ENCODE results near the gene METTL15. TPM values are rescaled to one million over a fixed set of nuclear protein-coding genes. Genes with fewer than 3 reads are reported as not detected.
"Not testable (repeated sequence)": the region's sequence is repeated elsewhere in the genome, so short reads cannot be mapped to it uniquely, and the experiment has no call there.

The METTL15 gene
- total RNA-seq, 1 experiment from 2014 or later = 31.3 TPM

DNA sequence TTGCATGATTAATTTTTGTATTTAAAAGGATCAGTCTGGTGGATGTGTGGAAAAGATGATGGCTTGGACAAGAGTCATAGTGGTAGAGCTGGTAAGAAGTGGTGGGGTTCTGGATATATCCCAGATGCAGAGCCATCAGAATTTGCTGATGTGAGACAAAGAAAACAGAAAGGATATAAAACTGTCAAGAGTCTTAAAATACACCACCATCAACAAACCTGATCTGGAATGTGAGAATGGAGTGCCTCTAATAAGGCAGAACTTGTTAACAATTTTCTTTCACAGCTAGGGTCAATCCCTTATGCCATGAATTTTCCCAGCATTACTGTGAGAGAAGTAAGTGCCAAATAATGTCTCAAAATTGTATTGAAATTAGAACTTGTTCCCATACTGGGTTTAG is 215.4 kb downstream of the METTL15 start:
- no peak for TF ChIP-seq EZH2 (IDR thresholded peaks at IDR 0.05; ENCODE audit: borderline replicate concordance, low read depth, low read length, poor library complexity, severe bottlenecking)
- TF ChIP-seq, protein P1, sequence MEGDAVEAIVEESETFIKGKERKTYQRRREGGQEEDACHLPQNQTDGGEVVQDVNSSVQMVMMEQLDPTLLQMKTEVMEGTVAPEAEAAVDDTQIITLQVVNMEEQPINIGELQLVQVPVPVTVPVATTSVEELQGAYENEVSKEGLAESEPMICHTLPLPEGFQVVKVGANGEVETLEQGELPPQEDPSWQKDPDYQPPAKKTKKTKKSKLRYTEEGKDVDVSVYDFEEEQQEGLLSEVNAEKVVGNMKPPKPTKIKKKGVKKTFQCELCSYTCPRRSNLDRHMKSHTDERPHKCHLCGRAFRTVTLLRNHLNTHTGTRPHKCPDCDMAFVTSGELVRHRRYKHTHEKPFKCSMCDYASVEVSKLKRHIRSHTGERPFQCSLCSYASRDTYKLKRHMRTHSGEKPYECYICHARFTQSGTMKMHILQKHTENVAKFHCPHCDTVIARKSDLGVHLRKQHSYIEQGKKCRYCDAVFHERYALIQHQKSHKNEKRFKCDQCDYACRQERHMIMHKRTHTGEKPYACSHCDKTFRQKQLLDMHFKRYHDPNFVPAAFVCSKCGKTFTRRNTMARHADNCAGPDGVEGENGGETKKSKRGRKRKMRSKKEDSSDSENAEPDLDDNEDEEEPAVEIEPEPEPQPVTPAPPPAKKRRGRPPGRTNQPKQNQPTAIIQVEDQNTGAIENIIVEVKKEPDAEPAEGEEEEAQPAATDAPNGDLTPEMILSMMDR (conservative IDR thresholded peaks at IDR 0.05; ENCODE audit: low read depth, low read length) = no peak
- ChIA-PET POLR2A (ENCODE audit: low non-redundant PET) (no interaction called here), CTCF (no interaction called here)
- intact Hi-C loops (cut with micrococcal nuclease; ENCODE audit: unreplicated experiment) = no loop called here
- no peak overlapping the region for H3K4me3 ChIP-seq (ENCODE audit: low read depth, low read length, poor library complexity, severe bottlenecking)
- no peak for DNase-seq (ENCODE audit: low spot score)
- H3K36me3 ChIP-seq (ENCODE audit: insufficient read depth, low read length, poor library complexity, severe bottlenecking) = no peaks in the 10 kb centered on the region
- no TSS peak for BruUV-seq (replicated peaks)
- no peaks in the 10 kb centered on the region for H3K4me1 ChIP-seq (ENCODE audit: insufficient read depth, low read length, poor library complexity, severe bottlenecking)
- H3K27ac ChIP-seq (ENCODE audit: low read depth, low read length, poor library complexity, severe bottlenecking) = no peak overlapping the region
- no peaks in the 10 kb centered on the region for H3K9me3 ChIP-seq (ENCODE audit: low read depth, low read length, poor library complexity, severe bottlenecking)
- no peaks in the 10 kb centered on the region for H3K27me3 ChIP-seq (replicated peaks; ENCODE audit: insufficient read depth, low read depth, low read length, poor library complexity)

DNA sequence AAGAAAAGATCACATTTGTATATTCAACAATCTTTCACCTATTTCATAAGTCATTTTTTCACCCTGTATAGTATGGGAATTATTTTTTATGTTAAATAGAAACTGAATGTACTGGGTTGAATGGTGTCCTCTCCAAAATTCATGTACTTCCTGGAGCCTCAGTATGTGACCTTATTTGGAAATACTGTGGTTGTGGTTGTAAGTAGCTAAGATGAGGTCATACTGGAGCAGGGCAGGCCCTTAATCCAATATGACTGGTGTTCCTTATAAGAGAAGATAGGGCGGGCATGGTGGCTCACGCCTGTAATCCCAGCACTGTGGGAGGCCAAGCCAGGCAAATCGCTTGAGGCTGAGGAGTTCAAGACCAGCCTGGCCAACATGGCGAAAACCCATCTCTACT is 224.2 kb downstream of the METTL15 start:
- CTCF ChIA-PET; BruUV-seq (replicated peaks); H3K27me3 ChIP-seq (replicated peaks; ENCODE audit: insufficient read depth, low read depth, low read length, poor library complexity); intact Hi-C loops (cut with micrococcal nuclease; ENCODE audit: unreplicated experiment); DNase-seq (ENCODE audit: low spot score); H3K4me1 ChIP-seq (ENCODE audit: insufficient read depth, low read length, poor library complexity, severe bottlenecking); H3K4me3 ChIP-seq (ENCODE audit: low read depth, low read length, poor library complexity, severe bottlenecking); H3K9me3 ChIP-seq (ENCODE audit: low read depth, low read length, poor library complexity, severe bottlenecking); POLR2A ChIA-PET (ENCODE audit: low non-redundant PET); H3K27ac ChIP-seq (ENCODE audit: low read depth, low read length, poor library complexity, severe bottlenecking); H3K36me3 ChIP-seq (ENCODE audit: insufficient read depth, low read length, poor library complexity, severe bottlenecking): not testable (repeated sequence)

GRCh38 chr11:28337701-28338100 is 229.5 kb downstream of the METTL15 start:
- no peak for DNase-seq (ENCODE audit: low spot score)
- TF ChIP-seq, protein P1 (conservative IDR thresholded peaks at IDR 0.05; ENCODE audit: low read depth, low read length) = no peak
- TF ChIP-seq EZH2 (IDR thresholded peaks at IDR 0.05; ENCODE audit: borderline replicate concordance, low read depth, low read length, poor library complexity, severe bottlenecking) = no peak
- no peaks in the 10 kb centered on the region for H3K36me3 ChIP-seq (ENCODE audit: insufficient read depth, low read length, poor library complexity, severe bottlenecking)
- ChIA-PET CTCF (no interaction called here), POLR2A (ENCODE audit: low non-redundant PET) (no interaction called here)
- no peak overlapping the region for H3K4me3 ChIP-seq (ENCODE audit: low read depth, low read length, poor library complexity, severe bottlenecking)
- no TSS peak for BruUV-seq (replicated peaks)
- intact Hi-C loops (cut with micrococcal nuclease; ENCODE audit: unreplicated experiment) = no loop called here
- peaks cover 17% of the 10 kb centered on the region for H3K9me3 ChIP-seq (ENCODE audit: low read depth, low read length, poor library complexity, severe bottlenecking)
- no peak overlapping the region for H3K27ac ChIP-seq (ENCODE audit: low read depth, low read length, poor library complexity, severe bottlenecking)
- no peaks in the 10 kb centered on the region for H3K27me3 ChIP-seq (replicated peaks; ENCODE audit: insufficient read depth, low read depth, low read length, poor library complexity)
- no peaks in the 10 kb centered on the region for H3K4me1 ChIP-seq (ENCODE audit: insufficient read depth, low read length, poor library complexity, severe bottlenecking)

GRCh38 chr11:28338371-28338770 is 230.2 kb downstream of the METTL15 start:
- Histone ChIP-seq H3K36me3 (ENCODE audit: insufficient read depth, low read length, poor library complexity, severe bottlenecking) (no peaks in the 10 kb centered on the region), H3K27ac (ENCODE audit: low read depth, low read length, poor library complexity, severe bottlenecking) (no peak overlapping the region), H3K4me3 (ENCODE audit: low read depth, low read length, poor library complexity, severe bottlenecking) (no peak overlapping the region), H3K9me3 (ENCODE audit: low read depth, low read length, poor library complexity, severe bottlenecking) (peaks cover 17% of the 10 kb centered on the region), H3K27me3 (replicated peaks; ENCODE audit: insufficient read depth, low read depth, low read length, poor library complexity) (no peaks in the 10 kb centered on the region), H3K4me1 (ENCODE audit: insufficient read depth, low read length, poor library complexity, severe bottlenecking) (peaks cover 3% of the 10 kb centered on the region)
- no TSS peak for BruUV-seq (replicated peaks)
- POLR2A ChIA-PET (ENCODE audit: low non-redundant PET) = no interaction called here
- TF ChIP-seq EZH2 (IDR thresholded peaks at IDR 0.05; ENCODE audit: borderline replicate concordance, low read depth, low read length, poor library complexity, severe bottlenecking) = no peak
- TF ChIP-seq, protein P1 (conservative IDR thresholded peaks at IDR 0.05; ENCODE audit: low read depth, low read length) = no peak
- CTCF ChIA-PET = no interaction called here
- intact Hi-C loops (cut with micrococcal nuclease; ENCODE audit: unreplicated experiment) = no loop called here
- no peak for DNase-seq (ENCODE audit: low spot score)
